HG03196 (cell line): Measurements from ENCODE around the gene SART3.
"Not testable (repeated sequence)": the region's sequence is repeated elsewhere in the genome, so short reads cannot be mapped to it uniquely, and the experiment has no call there.

Experiments used
- ATAC-seq: cut with Tn5 transposase; IDR thresholded peaks from one replicate; pipeline ENCODE4 v1.9.1; 2021; ENCODE audit not compliant: unreplicated experiment

SART3 gene

GRCh38 chr12:108502922-108503321, 58.1 kb downstream of the SART3 start:
- ATAC-seq: no peak

- ATAC-seq: no peak
Measured at GRCh38 chr12:108498136-108498535, 62.8 kb downstream of the SART3 start.

GRCh38 chr12:108495823-108496579, 65.0 kb downstream of the SART3 start:
- no peak for ATAC-seq

DNA sequence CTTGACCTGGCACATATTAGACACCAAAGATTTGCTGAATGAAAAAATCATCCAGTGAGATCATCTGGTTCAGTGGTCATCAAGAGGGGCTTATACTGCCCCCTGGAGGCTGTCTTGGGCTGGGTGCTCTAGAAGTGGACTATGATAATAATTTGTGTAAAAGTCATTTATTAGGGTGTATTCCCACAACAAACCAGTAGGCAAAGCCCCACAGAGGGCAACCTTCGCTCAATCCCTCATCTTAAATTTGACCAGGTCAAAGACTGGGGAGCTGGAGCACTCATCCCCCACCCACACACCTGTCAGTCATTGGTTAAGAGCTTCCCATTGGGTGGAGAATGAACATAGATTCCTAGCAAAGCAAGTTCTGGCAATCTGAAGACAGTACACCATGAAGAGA, 65.9 kb downstream of the SART3 start:
- no peak for ATAC-seq

GRCh38 chr12:108491256-108491655, 69.7 kb downstream of the SART3 start:
- ATAC-seq: no peak

DNA sequence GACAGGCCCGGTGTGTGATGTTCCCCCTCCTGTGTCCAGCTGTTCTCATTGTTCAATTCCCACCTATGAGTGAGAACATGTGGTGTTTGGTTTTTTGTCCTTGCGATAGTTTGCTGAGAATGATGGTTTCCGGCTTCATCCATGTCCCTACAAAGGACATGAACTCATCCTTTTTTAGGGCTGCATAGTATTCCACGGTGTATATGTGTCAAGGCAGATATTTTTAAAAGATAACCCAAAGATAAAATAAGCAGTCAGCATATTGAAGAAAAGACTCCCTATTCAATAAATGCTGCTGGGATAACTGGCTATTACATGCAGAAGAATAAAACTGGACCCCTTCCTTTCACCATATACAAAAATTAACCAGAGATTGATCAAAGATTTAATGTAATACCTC, 73.9 kb downstream of the SART3 start:
- not testable (repeated sequence) for ATAC-seq

GRCh38 chr12:108485371-108485770, 75.6 kb downstream of the SART3 start:
- not testable (repeated sequence) for ATAC-seq

- no peak for ATAC-seq
Measured at GRCh38 chr12:108484845-108485244, 76.1 kb downstream of the SART3 start.

DNA sequence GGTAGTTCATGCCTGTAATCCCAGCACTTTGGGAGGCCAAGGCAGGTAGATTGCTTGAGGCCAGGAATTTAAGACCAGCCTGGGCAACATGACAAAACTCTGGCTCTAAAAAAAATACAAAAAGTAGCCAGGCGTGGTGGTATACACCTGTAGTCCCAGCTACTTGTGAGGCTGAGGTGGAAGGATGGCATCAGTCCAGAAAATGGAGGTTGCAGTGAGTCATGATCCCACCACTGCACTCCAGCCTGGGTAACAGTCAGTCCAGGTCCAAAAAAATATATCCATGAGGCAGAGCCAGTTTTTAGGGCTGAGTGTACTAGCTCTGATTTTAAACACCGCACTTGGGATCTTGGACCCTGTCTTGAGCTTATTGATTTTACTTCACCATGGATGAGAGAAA, 76.5 kb downstream of the SART3 start:
- no peak for ATAC-seq

DNA sequence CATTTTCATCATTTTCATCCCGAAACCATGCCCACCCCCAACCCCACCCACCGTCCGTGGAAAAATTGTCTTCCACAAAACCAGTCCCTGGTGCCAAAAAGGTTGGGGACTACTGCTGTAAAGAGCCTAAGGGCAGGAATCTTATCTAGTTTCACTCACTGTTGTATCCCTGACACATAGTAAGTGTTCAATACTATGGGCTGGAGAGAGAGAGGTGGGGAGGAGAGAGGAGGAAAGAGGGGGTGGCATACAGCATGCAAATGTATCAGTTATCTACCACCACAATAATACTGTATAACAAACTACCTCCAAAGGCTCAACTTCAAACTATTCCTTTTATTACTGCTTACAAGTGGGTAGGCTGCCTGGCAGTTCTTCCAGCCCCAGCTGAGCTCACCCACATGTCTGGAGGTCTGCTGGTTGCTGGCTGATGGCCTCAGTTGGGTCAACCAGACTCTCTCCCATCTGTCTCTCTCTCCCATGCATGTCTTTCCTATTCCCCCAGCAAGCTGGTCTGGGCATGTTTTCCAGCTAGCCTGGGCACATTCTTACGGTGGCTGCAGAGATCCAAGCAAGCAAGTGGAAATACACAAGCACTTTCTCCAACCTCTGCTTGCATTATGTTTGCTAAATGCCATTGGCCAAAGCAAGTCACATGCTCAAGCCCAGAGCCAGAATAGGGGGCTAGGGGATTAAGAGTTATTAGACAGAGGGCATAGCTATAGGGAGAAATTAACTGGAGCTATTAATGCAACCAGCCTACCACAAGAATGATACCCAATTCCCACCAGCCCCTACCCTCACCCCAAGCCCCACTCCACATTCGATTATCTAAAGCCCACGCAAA, 77.5 kb downstream of the SART3 start:
- no peak for ATAC-seq

- ATAC-seq: no peak
Measured at GRCh38 chr12:108482717-108483212, 78.2 kb downstream of the SART3 start.

GRCh38 chr12:108479364-108480070, 81.5 kb downstream of the SART3 start:
- no peak for ATAC-seq

DNA sequence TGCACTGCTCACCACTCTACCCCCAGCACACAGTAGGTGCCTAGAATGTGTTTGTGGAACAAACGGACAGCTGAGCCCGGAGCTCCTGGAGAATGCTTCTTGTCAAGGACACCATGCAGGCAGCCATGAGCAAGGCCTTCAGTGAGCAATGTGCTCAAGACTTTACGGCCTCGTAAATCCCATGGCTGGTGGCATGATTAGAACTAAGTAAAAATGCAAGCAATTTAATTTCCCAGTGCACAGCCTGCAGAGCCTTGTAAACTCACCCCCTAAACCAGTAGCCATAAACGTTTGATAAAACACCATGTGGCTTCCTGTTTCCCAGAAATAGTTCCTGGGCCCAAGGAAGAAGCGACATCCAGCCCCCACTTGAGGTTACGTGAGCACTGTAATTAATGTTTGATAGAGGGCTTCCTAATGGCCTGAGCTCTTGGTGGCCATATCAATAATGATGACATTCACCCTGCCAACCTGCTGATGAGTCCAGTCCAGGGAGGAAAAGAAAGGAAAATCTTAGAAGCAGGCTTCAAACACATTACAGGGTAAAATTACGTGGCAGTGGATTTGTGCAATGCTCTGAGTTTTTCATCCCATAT, 82.3 kb downstream of the SART3 start:
- no peak for ATAC-seq

DNA sequence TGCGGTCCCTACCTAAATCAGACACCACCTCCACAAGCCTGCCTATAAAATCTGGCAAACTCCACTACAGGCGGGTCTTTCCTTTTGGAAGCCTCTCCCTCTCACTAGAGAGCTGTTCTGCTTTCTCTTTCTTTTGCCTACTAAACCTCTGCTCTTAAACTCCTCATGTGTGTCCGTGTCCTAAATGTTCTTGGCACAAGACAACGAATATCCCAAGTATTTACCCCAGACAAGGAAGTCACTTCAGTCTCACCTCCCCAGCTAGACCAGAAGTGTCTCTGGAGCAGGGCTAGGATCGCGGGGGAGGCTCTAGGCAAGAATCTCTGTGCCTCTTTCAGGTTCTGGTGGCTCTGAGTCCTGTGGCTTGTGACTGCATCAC, 83.1 kb downstream of the SART3 start:
- no peak for ATAC-seq

GRCh38 chr12:108477055-108477880, 83.7 kb downstream of the SART3 start:
- ATAC-seq: no peak

DNA sequence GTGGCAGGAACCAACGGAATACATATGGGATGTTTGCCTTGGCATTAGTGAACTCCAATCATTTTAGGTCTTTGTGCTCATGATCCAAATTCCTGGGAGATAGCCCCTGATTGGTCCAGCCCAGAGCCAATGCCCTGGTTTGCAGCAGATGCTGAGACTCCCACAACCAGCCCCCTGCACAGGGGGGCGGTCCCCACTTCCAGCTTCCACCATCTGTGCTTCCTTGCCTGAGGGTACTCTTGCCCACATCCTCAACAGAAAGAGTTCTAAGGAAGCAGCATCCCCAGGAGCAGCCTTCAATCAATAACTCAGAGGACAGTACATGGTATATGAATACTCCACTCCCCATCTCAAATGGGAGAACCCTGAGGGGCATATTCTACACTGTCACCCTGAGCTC, 85.6 kb downstream of the SART3 start:
- ATAC-seq: no peak

DNA sequence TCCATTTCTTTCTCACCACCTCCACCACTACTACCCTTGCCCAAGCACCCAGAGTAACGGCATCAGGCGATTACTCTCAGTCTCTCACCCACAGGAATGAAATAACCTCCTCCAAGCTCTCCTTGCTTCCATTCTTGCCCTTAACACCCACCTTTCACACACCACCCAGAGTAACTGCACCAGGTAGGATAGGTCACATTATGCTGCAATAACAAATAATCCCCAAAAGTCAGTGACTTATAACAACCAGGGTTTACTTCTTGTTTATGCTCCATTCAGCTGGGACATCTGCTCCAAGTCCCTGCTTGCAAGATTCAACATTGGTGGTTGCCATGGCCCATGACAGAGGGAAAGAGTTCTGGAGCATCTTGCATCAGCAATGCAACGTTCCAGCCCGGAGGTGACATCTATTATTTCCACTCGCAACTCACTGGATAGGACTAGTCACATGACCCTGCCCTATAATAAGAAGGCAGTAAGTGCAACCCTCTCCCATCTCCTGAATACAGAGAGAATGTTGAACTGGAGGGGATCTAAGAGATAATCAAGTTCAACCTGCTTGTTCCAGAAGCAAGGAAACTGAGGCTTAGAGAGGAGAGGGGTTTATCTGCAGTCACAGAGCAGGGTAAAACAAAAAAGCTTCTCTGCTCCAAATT, 87.4 kb downstream of the SART3 start:
- no peak for ATAC-seq
